ENCODE data around the gene TNFAIP8L1.
"Not testable (repeated sequence)": the region's sequence is repeated elsewhere in the genome, so short reads cannot be mapped to it uniquely, and the experiment has no call there.

Gene TNFAIP8L1

GRCh38 chr19:4638828-4639530, at the start of gene TNFAIP8L1:
TSS of gene TNFAIP8L1 (plus strand) at chr19:4639516. CDS start at chr19:4651870, 12,354 bp downstream.
- peak; percentile 100 for DNase-seq (ENCODE audit: low read depth)

GRCh38 chr19:4589579-4590410, 49.5 kb upstream of the TNFAIP8L1 start:
- DNase-seq (ENCODE audit: low read depth): no peak

- no peak for DNase-seq (ENCODE audit: low read depth)
Measured at GRCh38 chr19:4590559-4590958, 48.8 kb upstream of the TNFAIP8L1 start.

DNA sequence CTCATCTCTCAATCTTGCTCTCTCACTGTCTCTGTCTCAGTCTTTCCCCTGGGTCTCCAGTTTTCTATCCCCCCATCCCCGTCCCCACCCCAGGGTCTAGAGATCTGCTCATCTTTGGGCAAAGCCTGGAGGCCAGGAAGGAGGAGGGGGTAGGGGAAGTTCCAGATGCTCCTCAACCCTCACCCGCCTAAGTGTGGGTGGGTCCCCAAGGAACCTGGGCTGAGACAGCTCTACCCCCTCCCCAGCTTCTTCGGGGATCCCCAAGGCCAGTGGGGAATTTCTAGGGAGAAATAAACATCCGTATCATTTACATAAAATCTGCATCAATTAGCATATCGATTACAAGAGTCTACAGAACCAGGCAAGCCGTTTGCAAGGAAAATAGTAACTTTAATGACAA, 48.0 kb upstream of the TNFAIP8L1 start:
- no peak for DNase-seq (ENCODE audit: low read depth)

DNA sequence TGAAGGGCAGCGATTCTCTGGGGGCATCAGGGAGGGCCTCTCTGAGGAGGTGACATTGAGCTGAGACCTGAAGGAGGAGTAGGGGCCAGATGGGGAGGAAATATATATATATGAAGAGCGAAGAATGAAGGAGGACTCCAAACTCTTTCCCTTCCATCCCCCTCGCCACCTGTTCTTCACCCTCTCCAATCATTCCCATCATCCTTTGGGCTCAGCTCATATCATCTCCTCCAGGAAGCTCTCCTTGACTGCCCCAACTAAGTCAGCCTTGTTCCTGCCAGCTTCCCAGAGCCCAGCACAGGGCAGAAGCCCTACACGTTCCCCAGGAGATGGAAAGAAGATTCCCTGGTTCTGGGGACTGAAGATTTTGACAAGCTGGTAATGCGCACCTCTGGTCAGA, 46.9 kb upstream of the TNFAIP8L1 start:
- DNase-seq (ENCODE audit: low read depth): no peak

GRCh38 chr19:4593409-4593851, 45.9 kb upstream of the TNFAIP8L1 start:
- no peak for DNase-seq (ENCODE audit: low read depth)

DNA sequence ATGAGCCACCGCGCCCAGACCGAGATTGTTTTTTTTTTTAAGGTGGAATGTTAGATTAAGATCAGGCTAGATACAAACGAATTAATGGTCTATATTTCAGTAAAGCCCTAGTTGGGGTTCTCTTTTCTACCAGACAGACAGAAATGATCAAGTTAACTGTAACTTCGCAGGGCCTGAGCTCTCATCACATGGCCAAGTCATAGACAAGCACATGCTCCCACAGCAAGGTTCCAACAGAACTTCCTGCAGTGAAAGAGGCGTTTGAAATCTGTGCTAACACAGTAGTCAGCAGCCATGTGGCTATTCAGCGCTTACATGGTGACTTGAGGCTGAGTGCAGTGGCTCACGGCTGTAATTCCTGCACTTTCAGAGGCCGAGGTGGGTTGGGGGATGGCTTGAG, 45.1 kb upstream of the TNFAIP8L1 start:
- DNase-seq (ENCODE audit: low read depth): no peak

DNA sequence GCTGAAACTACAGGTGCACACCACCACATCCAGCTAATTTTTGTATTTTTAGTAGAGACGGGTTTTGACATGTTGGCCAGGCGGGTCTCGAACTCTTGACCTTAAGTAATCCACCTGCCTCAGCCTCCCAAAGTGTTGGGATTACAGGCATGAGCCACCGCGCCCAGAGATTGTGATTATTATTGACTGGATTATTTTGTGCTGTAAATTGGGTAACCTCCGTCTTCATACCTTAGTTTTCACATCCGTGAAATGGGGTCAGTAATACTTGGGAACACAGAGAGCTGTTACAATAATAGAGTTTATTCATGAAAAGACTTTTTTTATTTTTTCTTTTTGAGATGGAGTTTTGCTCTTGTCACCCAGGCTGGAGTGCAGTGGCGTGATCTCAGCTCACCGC, 44.2 kb upstream of the TNFAIP8L1 start:
- DNase-seq (ENCODE audit: low read depth): not testable (repeated sequence)

DNA sequence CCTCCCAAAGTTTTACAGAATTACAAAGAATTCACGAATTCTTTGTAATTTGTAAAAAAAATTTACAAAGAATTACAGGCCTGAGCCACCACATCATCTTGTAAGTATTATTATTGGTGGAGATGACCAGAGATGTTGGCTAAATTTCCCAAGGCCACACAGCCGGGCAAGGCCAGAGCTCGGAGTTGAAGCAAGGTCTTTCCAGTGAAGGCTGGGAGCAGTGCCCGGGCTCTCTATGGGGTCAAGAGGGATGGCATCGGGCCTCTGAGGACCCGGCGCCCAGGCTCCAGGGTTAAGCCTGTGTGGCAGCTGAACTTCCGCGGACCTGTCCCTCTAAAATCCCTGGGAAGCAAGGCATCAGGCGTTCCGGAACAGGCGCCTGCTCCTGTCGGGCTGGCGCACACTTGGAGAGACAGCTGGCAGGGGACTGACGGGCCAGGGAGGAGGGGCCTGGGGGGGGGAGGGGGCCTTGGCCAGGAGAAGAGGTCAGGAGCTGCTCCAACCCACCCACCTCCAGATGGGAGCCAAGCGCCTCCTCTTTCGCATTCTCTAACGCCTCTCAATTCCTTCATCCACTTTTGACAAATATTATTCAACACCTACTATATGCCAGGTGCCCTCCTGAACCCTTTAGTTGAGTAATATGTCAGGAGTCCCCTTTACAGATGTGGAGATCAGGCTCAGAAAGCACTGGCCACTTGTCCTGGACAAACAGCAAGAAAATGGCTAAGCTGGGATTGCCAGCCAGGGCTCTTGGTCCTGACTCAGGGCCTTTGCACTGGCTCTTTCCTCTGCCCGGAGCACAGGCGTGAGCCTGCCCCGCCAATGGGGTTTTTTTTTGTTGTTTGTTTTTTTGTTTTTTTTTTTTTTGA, 43.0 kb upstream of the TNFAIP8L1 start:
- no peak for DNase-seq (ENCODE audit: low read depth)

GRCh38 chr19:4597278-4597974, 41.9 kb upstream of the TNFAIP8L1 start:
- DNase-seq (ENCODE audit: low read depth): no peak

- peak; percentile 25 for DNase-seq (ENCODE audit: low read depth)
Measured at GRCh38 chr19:4597975-4598671, 41.2 kb upstream of the TNFAIP8L1 start.

DNA sequence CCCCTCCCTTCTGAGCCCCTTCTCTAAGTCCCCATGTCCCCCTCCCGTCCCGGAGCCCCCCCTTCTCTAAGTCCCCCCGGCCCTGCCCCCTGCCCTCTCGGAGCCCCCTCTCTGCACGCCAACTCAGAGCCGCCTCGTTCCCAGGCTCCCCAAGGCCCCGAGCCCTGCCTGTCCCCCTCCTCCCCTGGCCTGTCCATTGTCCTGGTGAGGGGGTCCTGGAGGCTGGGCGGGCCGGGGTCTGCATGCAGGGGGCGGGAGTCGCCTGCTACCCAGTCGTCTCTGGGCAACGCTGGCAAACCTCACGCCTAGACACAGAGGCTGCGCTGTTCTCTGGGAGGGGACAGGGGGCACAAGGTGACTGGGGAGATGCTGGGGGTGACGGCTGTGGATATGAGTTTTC, 40.6 kb upstream of the TNFAIP8L1 start:
- no peak for DNase-seq (ENCODE audit: low read depth)

DNA sequence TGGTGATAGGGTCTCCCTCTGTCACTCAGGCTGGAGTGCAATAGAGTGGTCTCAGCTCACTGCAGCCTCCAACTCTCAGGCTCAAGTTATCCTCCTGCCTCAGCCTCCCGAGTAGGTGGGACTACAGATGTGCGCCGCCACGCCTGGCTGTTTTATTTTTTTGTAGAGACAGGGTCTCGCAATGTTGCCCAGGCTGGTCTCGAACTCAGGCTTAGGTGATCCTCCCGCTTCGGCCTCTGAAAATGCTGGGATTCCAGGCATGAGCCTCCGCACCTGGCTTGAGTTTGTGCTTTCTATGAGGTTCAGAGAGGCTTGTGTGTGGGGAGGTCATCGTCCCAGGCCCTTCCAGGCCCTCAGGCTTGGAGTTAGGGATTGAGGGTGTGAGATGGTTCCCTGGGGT, 39.2 kb upstream of the TNFAIP8L1 start:
- no peak for DNase-seq (ENCODE audit: low read depth)

GRCh38 chr19:4600893-4601292, 38.4 kb upstream of the TNFAIP8L1 start:
- no peak for DNase-seq (ENCODE audit: low read depth)

GRCh38 chr19:4602173-4602788, 37.0 kb upstream of the TNFAIP8L1 start:
- no peak for DNase-seq (ENCODE audit: low read depth)

- DNase-seq (ENCODE audit: low read depth): no peak
Measured at GRCh38 chr19:4602915-4603314, 36.4 kb upstream of the TNFAIP8L1 start.

DNA sequence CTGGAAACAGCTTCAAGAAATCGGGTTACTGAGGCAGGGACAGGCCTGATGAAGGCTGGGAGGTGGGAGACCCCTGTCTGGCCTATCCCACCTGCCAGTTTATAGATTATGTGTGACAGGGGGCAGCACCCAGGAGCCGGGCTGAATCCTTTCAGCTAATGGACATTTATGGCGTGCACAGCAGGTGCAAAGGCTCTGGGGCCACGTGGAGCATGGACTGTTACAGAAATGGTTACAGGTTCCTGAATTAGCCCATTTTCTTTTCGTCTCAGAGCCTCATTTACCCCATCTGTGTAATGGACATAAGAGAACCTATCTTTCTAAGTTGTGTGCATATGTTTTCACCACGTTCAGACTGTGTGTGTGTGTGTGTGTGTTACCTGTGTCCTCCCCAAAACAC, 34.4 kb upstream of the TNFAIP8L1 start:
- DNase-seq (ENCODE audit: low read depth): no peak

- DNase-seq (ENCODE audit: low read depth): no peak
Measured at GRCh38 chr19:4606181-4606580, 33.1 kb upstream of the TNFAIP8L1 start.

DNA sequence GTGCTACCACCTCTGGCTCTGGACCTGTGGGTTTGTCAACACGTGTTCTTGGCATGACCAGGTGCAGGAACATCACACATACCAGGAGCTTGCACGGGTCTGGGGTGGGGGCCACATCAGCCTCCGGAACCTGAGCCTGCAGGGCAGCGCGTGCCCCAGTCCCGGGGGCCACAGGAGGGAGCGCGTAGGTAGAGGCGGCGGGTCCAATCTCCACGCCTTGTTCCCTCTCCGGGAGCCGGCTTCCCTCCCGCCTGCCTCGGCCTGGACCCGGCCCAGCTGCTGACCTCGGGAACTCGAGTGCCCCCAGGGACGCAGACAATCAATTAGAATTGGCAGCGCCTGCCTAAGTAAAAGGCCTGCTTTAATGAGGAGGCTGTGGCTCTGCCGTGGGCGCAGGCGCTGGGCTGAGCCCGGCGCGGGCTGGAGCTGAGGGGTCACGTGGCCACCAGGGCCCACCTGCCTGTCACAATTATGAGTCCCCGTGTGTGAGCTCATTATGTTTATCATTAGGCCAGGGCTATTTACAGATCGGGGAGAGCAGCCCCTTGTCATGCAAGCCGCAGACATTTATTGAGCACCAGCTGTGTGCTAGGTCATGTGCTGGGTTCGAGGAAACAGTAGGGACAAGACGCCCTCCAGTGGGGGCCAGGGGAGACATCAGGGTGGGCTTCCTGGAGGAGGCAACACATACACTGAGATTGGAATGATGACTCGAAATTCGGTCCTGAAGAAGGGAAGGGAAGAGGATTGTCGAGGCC, 32.2 kb upstream of the TNFAIP8L1 start:
- no peak for DNase-seq (ENCODE audit: low read depth)
